Breast epithelium (tissue), 3 donors: ENCODE results near the gene NECTIN4.

ENCODE experiments used
- POLR2A ChIP-seq: fragments of 450-650 bp; IDR thresholded peaks from one replicate; pipeline ENCODE4 v1.6.1; 2016; ENCODE audit warnings: antibody characterized with exemption, mild to moderate bottlenecking, moderate library complexity
- POLR2AphosphoS5 ChIP-seq, 3 donors: sonication (generic); formaldehyde crosslinking; IDR thresholded peaks; one replicate each; pipeline ENCODE4 v1.6.1; 2017; ENCODE audit warnings: antibody characterized with exemption in 3 of 3
- TF ChIP-seq, protein P1 (sequence below), 3 donors: fragments of 450-650 bp; IDR thresholded peaks; one replicate each; pipeline ENCODE4 v1.5.1; 2016 to 2017; ENCODE audit warnings: antibody characterized with exemption in 3 of 3, mild to moderate bottlenecking in 3 of 3, moderate library complexity in 3 of 3

DNA sequence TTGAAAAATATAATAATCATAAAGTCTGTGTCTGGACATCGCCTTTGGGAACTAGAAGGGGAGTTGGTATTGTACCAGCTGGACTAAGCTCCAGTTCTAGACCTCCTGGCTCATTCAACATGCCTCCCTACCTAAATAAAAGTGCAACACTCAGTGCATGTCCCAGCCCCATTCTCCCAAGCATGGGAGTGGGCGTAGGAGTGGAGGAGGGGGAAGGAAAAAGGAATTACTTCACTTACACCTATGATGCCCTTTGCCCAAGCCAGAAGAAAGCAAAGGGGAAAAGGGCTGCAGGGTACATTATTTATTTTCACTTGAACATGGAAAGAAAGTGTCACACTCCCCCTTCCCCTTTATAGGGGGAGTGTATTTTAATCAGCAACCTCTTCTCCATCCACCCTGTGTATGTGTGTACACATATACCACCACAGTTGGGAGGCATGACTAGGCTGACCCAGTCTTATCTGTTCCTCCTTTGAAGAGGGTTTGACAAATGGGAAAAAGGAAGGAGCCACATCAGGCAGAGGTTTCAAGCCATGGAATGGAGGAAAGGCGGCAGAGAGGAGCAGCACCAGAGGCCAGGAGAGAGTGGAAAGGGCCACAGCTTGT, 31.8 kb upstream of the NECTIN4 start:
- TF ChIP-seq, protein P1, sequence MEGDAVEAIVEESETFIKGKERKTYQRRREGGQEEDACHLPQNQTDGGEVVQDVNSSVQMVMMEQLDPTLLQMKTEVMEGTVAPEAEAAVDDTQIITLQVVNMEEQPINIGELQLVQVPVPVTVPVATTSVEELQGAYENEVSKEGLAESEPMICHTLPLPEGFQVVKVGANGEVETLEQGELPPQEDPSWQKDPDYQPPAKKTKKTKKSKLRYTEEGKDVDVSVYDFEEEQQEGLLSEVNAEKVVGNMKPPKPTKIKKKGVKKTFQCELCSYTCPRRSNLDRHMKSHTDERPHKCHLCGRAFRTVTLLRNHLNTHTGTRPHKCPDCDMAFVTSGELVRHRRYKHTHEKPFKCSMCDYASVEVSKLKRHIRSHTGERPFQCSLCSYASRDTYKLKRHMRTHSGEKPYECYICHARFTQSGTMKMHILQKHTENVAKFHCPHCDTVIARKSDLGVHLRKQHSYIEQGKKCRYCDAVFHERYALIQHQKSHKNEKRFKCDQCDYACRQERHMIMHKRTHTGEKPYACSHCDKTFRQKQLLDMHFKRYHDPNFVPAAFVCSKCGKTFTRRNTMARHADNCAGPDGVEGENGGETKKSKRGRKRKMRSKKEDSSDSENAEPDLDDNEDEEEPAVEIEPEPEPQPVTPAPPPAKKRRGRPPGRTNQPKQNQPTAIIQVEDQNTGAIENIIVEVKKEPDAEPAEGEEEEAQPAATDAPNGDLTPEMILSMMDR (IDR thresholded peaks at IDR 0.05): no peak
- TF ChIP-seq POLR2A: no peak
- no peak for TF ChIP-seq POLR2AphosphoS5 (IDR thresholded peaks at IDR 0.05)
